GM23338 (cell line): Measurements from ENCODE around the gene SH3BP5.
"Not testable (repeated sequence)": the region's sequence is repeated elsewhere in the genome, so short reads cannot be mapped to it uniquely, and the experiment has no call there.

ENCODE experiments used
- CREB1 ChIP-seq: fragments of 250-450 bp; sonication (Bioruptor Pico); IDR thresholded peaks from 2 replicates; pipeline ENCODE4 v1.5.0; 2020; ENCODE audit warnings: low read depth, mild to moderate bottlenecking, moderate library complexity
- EZH2 ChIP-seq: fragments of 200-600 bp; sonication (generic); IDR thresholded peaks from one replicate; pipeline ENCODE4 v1.8.0; 2017; ENCODE audit warnings: antibody characterized with exemption, mild to moderate bottlenecking, low read depth; ENCODE audit not compliant: unreplicated experiment
- EZH2phosphoT487 ChIP-seq: fragments of 200-600 bp; sonication (generic); IDR thresholded peaks from one replicate; pipeline ENCODE4 v1.8.1; 2018; ENCODE audit warnings: antibody characterized with exemption; ENCODE audit not compliant: unreplicated experiment
- JUNB ChIP-seq: IDR thresholded peaks from one replicate; pipeline ENCODE4 v1.6.1; 2016; ENCODE audit warnings: antibody characterized with exemption; ENCODE audit not compliant: unreplicated experiment
- POLR2AphosphoS5 ChIP-seq: IDR thresholded peaks from 2 replicates; pipeline ENCODE4 v1.6.1; 2016; ENCODE audit warnings: antibody characterized with exemption, low read depth
- TF ChIP-seq, protein P1 (sequence below), 2 experiments: fragments of 200-600 bp in 1 of 2; sonication (generic) in 1 of 2; conservative IDR thresholded peaks; 2 replicates each; pipeline versions ENCODE4 v1.5.1 to v1.6.1; 2016 to 2017; ENCODE audit warnings: antibody characterized with exemption in 2 of 2, low read depth in 2 of 2, mild to moderate bottlenecking in 2 of 2, moderate library complexity in 1 of 2

GRCh38 chr3:15364078-15364477, 31.7 kb upstream of the SH3BP5 start:
- not testable (repeated sequence) for TF ChIP-seq POLR2AphosphoS5, CREB1, EZH2, EZH2phosphoT487, JUNB
- TF ChIP-seq, protein P1, sequence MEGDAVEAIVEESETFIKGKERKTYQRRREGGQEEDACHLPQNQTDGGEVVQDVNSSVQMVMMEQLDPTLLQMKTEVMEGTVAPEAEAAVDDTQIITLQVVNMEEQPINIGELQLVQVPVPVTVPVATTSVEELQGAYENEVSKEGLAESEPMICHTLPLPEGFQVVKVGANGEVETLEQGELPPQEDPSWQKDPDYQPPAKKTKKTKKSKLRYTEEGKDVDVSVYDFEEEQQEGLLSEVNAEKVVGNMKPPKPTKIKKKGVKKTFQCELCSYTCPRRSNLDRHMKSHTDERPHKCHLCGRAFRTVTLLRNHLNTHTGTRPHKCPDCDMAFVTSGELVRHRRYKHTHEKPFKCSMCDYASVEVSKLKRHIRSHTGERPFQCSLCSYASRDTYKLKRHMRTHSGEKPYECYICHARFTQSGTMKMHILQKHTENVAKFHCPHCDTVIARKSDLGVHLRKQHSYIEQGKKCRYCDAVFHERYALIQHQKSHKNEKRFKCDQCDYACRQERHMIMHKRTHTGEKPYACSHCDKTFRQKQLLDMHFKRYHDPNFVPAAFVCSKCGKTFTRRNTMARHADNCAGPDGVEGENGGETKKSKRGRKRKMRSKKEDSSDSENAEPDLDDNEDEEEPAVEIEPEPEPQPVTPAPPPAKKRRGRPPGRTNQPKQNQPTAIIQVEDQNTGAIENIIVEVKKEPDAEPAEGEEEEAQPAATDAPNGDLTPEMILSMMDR (conservative IDR thresholded peaks at IDR 0.05; ENCODE audit: low read depth in 2 of 2), result not testable (repeated sequence)
